ENCODE results near the gene AEBP1. TPM values are rescaled to one million over a fixed set of nuclear protein-coding genes. Genes with fewer than 3 reads are reported as not detected.

AEBP1 gene
- total and polyA plus RNA-seq, 9 of the 15 experiments (the other 6 are each of a cell fraction or from before 2014, with no cell fraction given), result 0.03 to 0.78 (median 0.30) TPM; not detected in 2

GRCh38 chr7:44063547-44063893 is 40.6 kb upstream of the AEBP1 start (continued):
- TF ChIP-seq, protein P1, sequence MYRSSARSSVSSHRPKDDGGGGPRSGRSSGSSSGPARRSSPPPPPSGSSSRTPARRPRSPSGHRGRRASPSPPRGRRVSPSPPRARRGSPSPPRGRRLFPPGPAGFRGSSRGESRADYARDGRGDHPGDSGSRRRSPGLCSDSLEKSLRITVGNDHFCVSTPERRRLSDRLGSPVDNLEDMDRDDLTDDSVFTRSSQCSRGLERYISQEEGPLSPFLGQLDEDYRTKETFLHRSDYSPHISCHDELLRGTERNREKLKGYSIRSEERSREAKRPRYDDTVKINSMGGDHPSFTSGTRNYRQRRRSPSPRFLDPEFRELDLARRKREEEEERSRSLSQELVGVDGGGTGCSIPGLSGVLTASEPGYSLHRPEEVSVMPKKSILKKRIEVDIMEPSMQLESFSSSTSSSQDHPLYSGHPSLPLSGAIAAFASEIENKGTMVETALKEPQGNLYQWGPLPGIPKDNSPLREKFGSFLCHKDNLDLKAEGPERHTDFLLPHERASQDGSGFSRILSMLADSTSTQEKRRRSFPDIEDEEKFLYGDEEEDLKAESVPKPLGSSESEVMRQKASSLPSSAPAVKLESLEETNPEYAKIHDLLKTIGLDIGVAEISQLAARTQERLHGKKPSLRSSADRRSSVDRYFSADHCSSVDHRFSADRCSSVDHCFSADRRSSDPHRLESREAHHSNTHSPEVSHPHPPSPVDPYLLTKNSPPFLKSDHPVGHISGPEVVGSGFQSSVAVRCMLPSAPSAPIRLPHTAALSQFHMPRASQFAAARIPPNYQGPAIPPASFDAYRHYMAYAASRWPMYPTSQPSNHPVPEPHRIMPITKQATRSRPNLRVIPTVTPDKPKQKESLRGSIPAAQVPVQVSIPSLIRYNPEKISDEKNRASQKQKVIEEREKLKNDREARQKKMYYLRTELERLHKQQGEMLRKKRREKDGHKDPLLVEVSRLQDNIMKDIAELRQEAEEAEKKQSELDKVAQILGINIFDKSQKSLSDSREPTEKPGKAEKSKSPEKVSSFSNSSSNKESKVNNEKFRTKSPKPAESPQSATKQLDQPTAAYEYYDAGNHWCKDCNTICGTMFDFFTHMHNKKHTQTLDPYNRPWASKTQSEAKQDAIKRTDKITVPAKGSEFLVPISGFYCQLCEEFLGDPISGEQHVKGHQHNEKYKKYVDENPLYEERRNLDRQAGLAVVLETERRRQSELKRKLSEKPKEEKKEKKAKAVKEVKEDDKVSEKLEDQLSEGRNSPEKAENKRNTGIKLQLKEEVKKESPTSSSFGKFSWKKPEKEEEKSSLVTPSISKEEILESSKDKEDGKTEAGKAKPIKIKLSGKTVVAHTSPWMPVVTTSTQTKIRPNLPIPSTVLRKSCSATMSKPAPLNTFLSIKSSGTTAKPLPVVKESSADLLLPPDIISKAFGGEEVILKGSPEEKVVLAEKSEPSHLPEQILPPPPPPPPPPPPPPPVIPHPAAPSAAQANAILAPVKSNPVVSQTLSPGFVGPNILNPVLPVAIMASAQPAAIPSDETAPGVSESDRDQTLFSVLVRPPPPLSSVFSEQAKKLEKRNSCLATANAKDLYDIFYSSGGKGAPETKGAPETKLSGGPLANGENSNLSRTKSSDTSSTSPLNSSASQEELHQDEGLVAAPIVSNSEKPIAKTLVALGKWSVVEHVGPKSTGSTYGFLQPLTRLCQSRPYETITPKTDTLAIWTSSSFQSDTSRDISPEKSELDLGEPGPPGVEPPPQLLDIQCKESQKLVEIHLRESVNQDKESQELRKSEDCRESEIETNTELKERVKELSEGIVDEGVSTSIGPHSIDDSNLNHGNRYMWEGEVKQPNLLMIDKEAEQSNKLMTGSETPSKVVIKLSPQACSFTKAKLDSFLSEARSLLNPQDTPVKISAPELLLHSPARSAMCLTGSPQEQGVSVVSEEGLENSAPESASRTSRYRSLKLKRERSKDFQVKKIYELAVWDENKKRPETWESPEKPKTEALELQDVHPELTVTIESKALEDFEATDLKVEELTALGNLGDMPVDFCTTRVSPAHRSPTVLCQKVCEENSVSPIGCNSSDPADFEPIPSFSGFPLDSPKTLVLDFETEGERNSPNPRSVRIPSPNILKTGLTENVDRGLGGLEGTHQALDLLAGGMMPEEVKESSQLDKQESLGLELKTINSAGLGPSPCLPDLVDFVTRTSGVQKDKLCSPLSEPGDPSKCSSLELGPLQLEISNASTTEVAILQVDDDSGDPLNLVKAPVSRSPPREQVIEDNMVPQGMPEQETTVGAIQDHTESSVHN (IDR thresholded peaks at IDR 0.05; ENCODE audit: borderline replicate concordance in 1 of 2, low read depth in 1 of 2), result no peak
- TF ChIP-seq RUNX1 (IDR thresholded peaks at IDR 0.05; ENCODE audit: low read depth) (no peak), ZNF140 (CRISPR knock-in tag; IDR thresholded peaks at IDR 0.05) (no peak), RBM17 (IDR thresholded peaks at IDR 0.05; ENCODE audit: borderline replicate concordance, low read depth, low read length) (no peak), RB1 (IDR thresholded peaks at IDR 0.05; ENCODE audit: low read depth) (no peak), PHF8 (IDR thresholded peaks at IDR 0.05; ENCODE audit: borderline replicate concordance, low read length) (no peak), SLC30A9 (CRISPR knock-in tag; IDR thresholded peaks at IDR 0.05) (no peak), CCAR2 (IDR thresholded peaks at IDR 0.05; ENCODE audit: low read depth, low read length) (no peak), KDM4B (IDR thresholded peaks at IDR 0.05; ENCODE audit: borderline replicate concordance in 2 of 2, low read depth in 1 of 2) (no peak)
